Common myeloid progenitor, CD34-positive (primary cell): Measurements from ENCODE around the gene TMPRSS6.
"Not testable (repeated sequence)": the region's sequence is repeated elsewhere in the genome, so short reads cannot be mapped to it uniquely, and the experiment has no call there.

Experiments used
- CTCF ChIA-PET: fragments of 350-600 bp; sonication (Branson Sonifier 250); formaldehyde crosslinking; loops from one replicate; lab custom pipeline; 2021; ENCODE audit warnings: antibody characterized with exemption; lab: Charles Lee
- POLR2A ChIA-PET: fragments of 350-600 bp; sonication (Branson Sonifier 250); formaldehyde crosslinking; loops from one replicate; lab custom pipeline; 2021; ENCODE audit warnings: antibody characterized with exemption; lab: Charles Lee
- DNase-seq, 3 donors: peaks; one replicate each; pipeline versions ENCODE4 v3.0.0 to v3.0.0-alpha.2; 2013
- H3K27ac ChIP-seq, 2 experiments: 1 replicate in 1 of 2; 2 replicates in 1 of 2; pipeline ENCODE4 v1.7.0; 2013; ENCODE audit warnings: inconsistent platforms in 2 of 2, low read length in 2 of 2, mild to moderate bottlenecking in 2 of 2, low read depth in 1 of 2, moderate library complexity in 1 of 2; ENCODE audit not compliant: severe bottlenecking in 2 of 2, insufficient read depth in 1 of 2, poor library complexity in 1 of 2
- H3K27me3 ChIP-seq, 5 experiments: replicated peaks in 2 of 5; 1 replicate in 3 of 5; 2 replicates in 2 of 5; pipeline versions ENCODE4 v1.6.1 to v1.7.0; 2013; ENCODE audit warnings: low read length in 4 of 5, mild to moderate bottlenecking in 2 of 5, moderate library complexity in 2 of 5, inconsistent platforms in 1 of 5; ENCODE audit not compliant: insufficient read depth in 5 of 5, control insufficient read depth in 4 of 5
- H3K36me3 ChIP-seq, 4 experiments: 1 replicate in 2 of 4; 2 replicates in 2 of 4; pipeline versions ENCODE4 v1.6.1 to v1.7.0; 2013; ENCODE audit warnings: low read length in 3 of 4, control low read depth in 1 of 4, mild to moderate bottlenecking in 1 of 4; ENCODE audit not compliant: control insufficient read depth in 4 of 4, insufficient read depth in 4 of 4
- H3K4me1 ChIP-seq, 4 experiments: 1 replicate in 3 of 4; 2 replicates in 1 of 4; pipeline versions ENCODE4 v1.6.1 to v1.7.1; 2013; ENCODE audit warnings: low read length in 3 of 4, mild to moderate bottlenecking in 3 of 4, control low read depth in 1 of 4, inconsistent platforms in 1 of 4, moderate library complexity in 1 of 4; ENCODE audit not compliant: control insufficient read depth in 4 of 4, insufficient read depth in 4 of 4; ENCODE audit errors: control extremely low read depth in 1 of 4
- H3K4me3 ChIP-seq, 7 experiments: 1 replicate in 4 of 7; 2 replicates in 3 of 7; pipeline versions ENCODE4 v1.5.1 to v1.7.0; 2013; ENCODE audit warnings: mild to moderate bottlenecking in 7 of 7, low read length in 6 of 7, moderate library complexity in 6 of 7, inconsistent platforms in 2 of 7, low read depth in 2 of 7, control low read depth in 1 of 7; ENCODE audit not compliant: insufficient read depth in 4 of 7, control insufficient read depth in 1 of 7; ENCODE audit errors: extremely low read depth in 1 of 7
- H3K9me3 ChIP-seq, 5 experiments: 1 replicate in 4 of 5; 2 replicates in 1 of 5; pipeline versions ENCODE4 v1.6.1 to v1.7.1; 2013; ENCODE audit warnings: low read length in 4 of 5, mild to moderate bottlenecking in 2 of 5, inconsistent platforms in 1 of 5, low read depth in 1 of 5, moderate library complexity in 1 of 5; ENCODE audit not compliant: control insufficient read depth in 4 of 5, insufficient read depth in 2 of 5; ENCODE audit errors: control extremely low read depth in 1 of 5
- WGBS: methylation state at CpG from one replicate; pipeline ENCODE4 v1.1.5; 2013; ENCODE audit not compliant: insufficient coverage; 5-methylcytosine and 5-hydroxymethylcytosine counted together

Gene TMPRSS6

GRCh38 chr22:37077802-37078448, 31.6 kb downstream of the TMPRSS6 start:
- H3K9me3 ChIP-seq = no peaks in the 10 kb centered on the region
- peak; percentile 58 to 79 (median 72) for DNase-seq
- POLR2A ChIA-PET = no interaction called here
- 26% methylated on average over 14 of the region's 15 CpGs for WGBS
- H3K4me1 ChIP-seq = peaks cover 0 to 17% (median 9%) of the 10 kb centered on the region in 4 experiments
- H3K27me3 ChIP-seq = peaks cover 0 to 20% (median 9%) of the 10 kb centered on the region in 5 experiments
- no peak overlapping the region for H3K27ac ChIP-seq
- H3K4me3 ChIP-seq = no peak overlapping the region
- CTCF ChIA-PET = interaction anchor here (1.0 to 1.2 kb wide), 3 partner anchors 75 to 123 kb away, joined by 3 to 4 read pairs (median 3); no protein-coding TSS in a partner anchor
- H3K36me3 ChIP-seq = no peaks in the 10 kb centered on the region

- H3K4me1 ChIP-seq = peaks cover 0 to 17% (median 9%) of the 10 kb centered on the region in 4 experiments
- H3K27ac ChIP-seq = no peak overlapping the region
- no peak overlapping the region for H3K4me3 ChIP-seq
- DNase-seq = no peak
- CTCF ChIA-PET = interaction anchor here (1.0 to 1.8 kb wide), 6 partner anchors 12 to 127 kb away, joined by 3 to 7 read pairs (median 3); no protein-coding TSS in a partner anchor
- POLR2A ChIA-PET = no interaction called here
- no peaks in the 10 kb centered on the region for H3K36me3 ChIP-seq
- 79% methylated on average over 8 of the region's 9 CpGs for WGBS
- peaks cover 0 to 29% (median 9%) of the 10 kb centered on the region in 5 experiments for H3K27me3 ChIP-seq
- H3K9me3 ChIP-seq = peaks cover 0 to 3% (median 0%) of the 10 kb centered on the region in 5 experiments
Measured at GRCh38 chr22:37075822-37076433, 33.6 kb downstream of the TMPRSS6 start.

- ChIA-PET POLR2A (no interaction called here), CTCF (interaction anchor here (1.3 kb wide), 1 partner anchor 66 kb away, joined by 4 read pairs; no protein-coding TSS in a partner anchor)
Measured at GRCh38 chr22:37075046-37075445, 34.5 kb downstream of the TMPRSS6 start.

GRCh38 chr22:37074537-37074936, 35.0 kb downstream of the TMPRSS6 start:
- POLR2A ChIA-PET = no interaction called here
- H3K9me3 ChIP-seq = peaks cover 0 to 3% (median 0%) of the 10 kb centered on the region in 5 experiments

More at GRCh38 chr22:37075046-37075445, 34.5 kb downstream of the TMPRSS6 start:
- Histone ChIP-seq H3K9me3 (peaks cover 0 to 3% (median 0%) of the 10 kb centered on the region in 5 experiments), H3K4me3 (no peak overlapping the region), H3K36me3 (no peaks in the 10 kb centered on the region), H3K27ac (no peak overlapping the region), H3K4me1 (peaks cover 0 to 14% (median 9%) of the 10 kb centered on the region in 4 experiments), H3K27me3 (peaks cover under 1 to 34% (median 13%) of the 10 kb centered on the region in 5 experiments)
- DNase-seq = no peak
- 73% methylated on average over 17 of the region's 17 CpGs for WGBS

GRCh38 chr22:37072673-37073072, 36.8 kb downstream of the TMPRSS6 start:
- CTCF ChIA-PET = no interaction called here
- Histone ChIP-seq H3K27me3 (peaks cover 2 to 57% (median 24%) of the 10 kb centered on the region in 5 experiments), H3K9me3 (peaks cover 0 to 3% (median 0%) of the 10 kb centered on the region in 5 experiments), H3K4me1 (peaks cover 0 to 4% (median 0%) of the 10 kb centered on the region in 4 experiments), H3K27ac (no peak overlapping the region), H3K36me3 (no peaks in the 10 kb centered on the region), H3K4me3 (no peak overlapping the region)
- no peak for DNase-seq
- POLR2A ChIA-PET = no interaction called here
- 94% methylated on average over 8 of the region's 8 CpGs for WGBS

More at GRCh38 chr22:37074537-37074936, 35.0 kb downstream of the TMPRSS6 start:
- WGBS = 89% methylated on average over 14 of the region's 16 CpGs
- Histone ChIP-seq H3K27me3 (peaks cover 2 to 39% (median 18%) of the 10 kb centered on the region in 5 experiments), H3K36me3 (no peaks in the 10 kb centered on the region), H3K4me1 (peaks cover 0 to 9% (median 4%) of the 10 kb centered on the region in 4 experiments), H3K4me3 (no peak overlapping the region), H3K27ac (no peak overlapping the region)
- DNase-seq = no peak
- CTCF ChIA-PET = interaction anchor here (1.3 to 1.6 kb wide), 2 partner anchors 30 to 67 kb away, joined by 3 to 4 read pairs; no protein-coding TSS in a partner anchor

GRCh38 chr22:37071850-37072592, 37.5 kb downstream of the TMPRSS6 start:
- H3K9me3 ChIP-seq, DNase-seq, POLR2A ChIA-PET, H3K4me1 ChIP-seq, CTCF ChIA-PET, H3K4me3 ChIP-seq, H3K27ac ChIP-seq, H3K36me3 ChIP-seq: not testable (repeated sequence)
- H3K27me3 ChIP-seq = peaks cover 2 to 58% (median 19%) of the 10 kb centered on the region in 5 experiments
- WGBS = 100% methylated on average over 5 of the region's 5 CpGs
